ENCODE results near the gene ABR. TPM values are rescaled to one million over a fixed set of nuclear protein-coding genes. Genes with fewer than 3 reads are reported as not detected.

ABR gene
- total RNA-seq, 1 donor = 156 TPM

GRCh38 chr17:1054656-1055055 is 125.1 kb downstream of the ABR start:
- H3K4me1 ChIP-seq (ENCODE audit: insufficient read depth, low read length) = no peaks in the 10 kb centered on the region

GRCh38 chr17:1053661-1054360 is 126.0 kb downstream of the ABR start:
- no peak overlapping the region for H3K27ac ChIP-seq (ENCODE audit: low read depth, low read length)
- no peaks in the 10 kb centered on the region for H3K79me2 ChIP-seq (ENCODE audit: insufficient read depth, low read length)
- no peak for DNase-seq (ENCODE audit: insufficient read length, low spot score, missing footprints)
- H3K9me3 ChIP-seq (ENCODE audit: low read depth, low read length) = no peaks in the 10 kb centered on the region
- TF ChIP-seq CTCF (IDR thresholded peaks at IDR 0.05; ENCODE audit: extremely low read depth, low read depth, low read length) = no peak
- no peak overlapping the region for H3K4me3 ChIP-seq (ENCODE audit: insufficient read depth, low read length)
- H3K4me2 ChIP-seq (ENCODE audit: insufficient read depth, low read length) = no peak overlapping the region
- no peaks in the 10 kb centered on the region for H3K27me3 ChIP-seq (ENCODE audit: insufficient read depth, low read length)
- peaks cover 16% of the 10 kb centered on the region for H4K20me1 ChIP-seq (ENCODE audit: insufficient read depth, low read length)
- H3K36me3 ChIP-seq (ENCODE audit: insufficient read depth, low read length) = peaks cover 35% of the 10 kb centered on the region
- H3K4me1 ChIP-seq (ENCODE audit: insufficient read depth, low read length) = no peaks in the 10 kb centered on the region
- H2AFZ ChIP-seq (ENCODE audit: low read length) = no peak overlapping the region

More at GRCh38 chr17:1054656-1055055, 125.1 kb downstream of the ABR start:
- no peak overlapping the region for H2AFZ ChIP-seq (ENCODE audit: low read length)
- H4K20me1 ChIP-seq (ENCODE audit: insufficient read depth, low read length) = peaks cover 21% of the 10 kb centered on the region
- H3K4me2 ChIP-seq (ENCODE audit: insufficient read depth, low read length) = no peak overlapping the region
- no peaks in the 10 kb centered on the region for H3K27me3 ChIP-seq (ENCODE audit: insufficient read depth, low read length)
- no peak for TF ChIP-seq CTCF (IDR thresholded peaks at IDR 0.05; ENCODE audit: extremely low read depth, low read depth, low read length)
- no peak overlapping the region for H3K27ac ChIP-seq (ENCODE audit: low read depth, low read length)
- no peaks in the 10 kb centered on the region for H3K79me2 ChIP-seq (ENCODE audit: insufficient read depth, low read length)
- no peak for DNase-seq (ENCODE audit: insufficient read length, low spot score, missing footprints)
- H3K36me3 ChIP-seq (ENCODE audit: insufficient read depth, low read length) = peaks cover 41% of the 10 kb centered on the region
- H3K4me3 ChIP-seq (ENCODE audit: insufficient read depth, low read length) = no peak overlapping the region
- no peaks in the 10 kb centered on the region for H3K9me3 ChIP-seq (ENCODE audit: low read depth, low read length)

- TF ChIP-seq CTCF (IDR thresholded peaks at IDR 0.05; ENCODE audit: extremely low read depth, low read depth, low read length) = no peak
- peaks cover 4% of the 10 kb centered on the region for H3K79me2 ChIP-seq (ENCODE audit: insufficient read depth, low read length)
- H4K20me1 ChIP-seq (ENCODE audit: insufficient read depth, low read length) = peaks cover 12% of the 10 kb centered on the region
- DNase-seq (ENCODE audit: insufficient read length, low spot score, missing footprints) = no peak
- H3K9me3 ChIP-seq (ENCODE audit: low read depth, low read length) = no peaks in the 10 kb centered on the region
- peaks cover 19% of the 10 kb centered on the region for H3K36me3 ChIP-seq (ENCODE audit: insufficient read depth, low read length)
- no peak overlapping the region for H3K27ac ChIP-seq (ENCODE audit: low read depth, low read length)
- no peak overlapping the region for H3K4me2 ChIP-seq (ENCODE audit: insufficient read depth, low read length)
- no peak overlapping the region for H2AFZ ChIP-seq (ENCODE audit: low read length)
- no peaks in the 10 kb centered on the region for H3K4me1 ChIP-seq (ENCODE audit: insufficient read depth, low read length)
- no peak overlapping the region for H3K4me3 ChIP-seq (ENCODE audit: insufficient read depth, low read length)
- no peaks in the 10 kb centered on the region for H3K27me3 ChIP-seq (ENCODE audit: insufficient read depth, low read length)
Observed at GRCh38 chr17:1050996-1051925, 128.5 kb downstream of the ABR start.
